NT2/D1 (cell line): Measurements from ENCODE around the gene CAPN15.

ENCODE experiments used
- YY1 ChIP-seq: IDR thresholded peaks from 2 replicates; pipeline ENCODE4 v1.6.1; 2011; ENCODE audit not compliant: insufficient read length, insufficient read depth
- ZNF274 ChIP-seq: IDR thresholded peaks from 2 replicates; pipeline ENCODE4 v1.6.1; 2011; ENCODE audit warnings: mild to moderate bottlenecking, low read depth, low read length

DNA sequence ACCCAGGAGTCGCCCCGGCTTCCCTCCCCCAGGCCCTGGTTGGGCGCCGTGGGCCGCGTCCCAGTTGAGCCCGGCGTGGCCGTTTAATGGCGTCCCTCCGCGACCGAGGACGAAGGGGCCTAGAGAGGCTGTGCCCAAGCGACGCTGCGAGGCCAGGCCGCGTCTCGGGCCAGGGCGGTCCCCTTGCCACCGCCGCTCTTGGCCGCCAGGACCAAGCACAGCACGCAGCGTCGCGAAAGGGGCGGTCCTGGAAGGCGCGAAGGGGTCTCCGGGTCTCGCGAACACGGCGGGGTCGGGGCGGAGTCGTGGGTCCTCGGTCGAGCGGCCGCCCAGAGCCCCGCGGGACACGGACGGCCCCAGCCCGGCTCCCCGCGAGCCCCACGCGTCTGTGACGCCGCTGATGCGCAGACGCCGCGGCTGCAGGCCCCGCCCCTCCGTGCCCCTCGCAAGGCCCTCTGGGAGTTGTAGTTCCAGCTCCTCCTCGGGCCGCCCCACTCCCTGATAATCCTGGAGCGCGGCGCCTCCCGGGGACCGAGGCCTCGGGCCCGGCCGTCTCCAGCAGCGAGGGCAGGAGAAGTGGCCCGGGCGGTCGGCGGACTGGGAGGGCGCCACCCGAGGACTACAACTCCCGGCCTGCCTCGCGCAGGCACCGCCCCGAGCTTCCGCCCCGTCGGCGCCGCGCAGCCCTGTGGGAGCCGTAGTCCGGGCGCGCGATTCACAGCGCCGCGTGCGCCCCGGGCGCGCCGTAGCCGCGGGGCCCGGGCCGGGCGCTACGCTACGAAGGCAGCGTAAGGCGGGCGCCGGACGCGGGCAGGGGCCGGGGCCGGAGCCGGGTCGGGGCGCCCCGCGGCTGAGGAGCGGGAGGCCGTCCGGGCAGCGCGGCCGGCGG lies at the start of gene CAPN15:
- TF ChIP-seq YY1 (no peak), ZNF274 (no peak)
